ENCODE results near the gene ADGRF1.

The ADGRF1 gene

DNA sequence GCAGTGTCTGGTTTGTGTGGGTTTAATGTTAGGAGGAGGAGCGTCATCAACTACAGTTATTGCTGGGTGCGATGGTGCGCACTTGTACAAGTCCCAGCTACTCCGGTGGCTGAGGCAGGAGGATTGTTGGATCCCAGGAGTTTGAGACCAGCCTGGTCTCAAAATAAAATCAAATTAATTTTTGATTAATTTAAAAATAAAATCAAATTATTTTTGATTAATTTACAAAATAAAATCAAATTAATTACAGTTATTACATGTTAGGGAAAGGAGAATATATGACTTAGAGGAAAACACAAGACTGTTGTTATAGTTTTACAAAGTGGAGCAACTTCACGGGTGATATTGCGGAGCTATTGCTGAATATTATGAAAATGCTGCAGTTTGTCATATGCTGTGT lies 85.7 kb downstream of the ADGRF1 start:
- no peak overlapping the region for H3K9ac ChIP-seq (ENCODE audit: low read length in 2 of 2)
- H3K27me3 ChIP-seq (ENCODE audit: control insufficient read depth in 1 of 2, insufficient read depth in 2 of 2, low read length in 2 of 2): peaks cover 0 to 2% of the 10 kb centered on the region in 2 donors
- H3K9me3 ChIP-seq (ENCODE audit: control insufficient read depth in 2 of 2, low read length in 2 of 2): no peaks in the 10 kb centered on the region
- H3K36me3 ChIP-seq (ENCODE audit: control insufficient read depth in 2 of 2, insufficient read depth in 2 of 2, low read length in 2 of 2): no peaks in the 10 kb centered on the region
- no peak overlapping the region for H3K4me3 ChIP-seq (ENCODE audit: low read length in 2 of 2)
- H3K27ac ChIP-seq (ENCODE audit: low read length): no peak overlapping the region
- H3K4me1 ChIP-seq (ENCODE audit: control insufficient read depth, insufficient read depth, low read length): no peaks in the 10 kb centered on the region

DNA sequence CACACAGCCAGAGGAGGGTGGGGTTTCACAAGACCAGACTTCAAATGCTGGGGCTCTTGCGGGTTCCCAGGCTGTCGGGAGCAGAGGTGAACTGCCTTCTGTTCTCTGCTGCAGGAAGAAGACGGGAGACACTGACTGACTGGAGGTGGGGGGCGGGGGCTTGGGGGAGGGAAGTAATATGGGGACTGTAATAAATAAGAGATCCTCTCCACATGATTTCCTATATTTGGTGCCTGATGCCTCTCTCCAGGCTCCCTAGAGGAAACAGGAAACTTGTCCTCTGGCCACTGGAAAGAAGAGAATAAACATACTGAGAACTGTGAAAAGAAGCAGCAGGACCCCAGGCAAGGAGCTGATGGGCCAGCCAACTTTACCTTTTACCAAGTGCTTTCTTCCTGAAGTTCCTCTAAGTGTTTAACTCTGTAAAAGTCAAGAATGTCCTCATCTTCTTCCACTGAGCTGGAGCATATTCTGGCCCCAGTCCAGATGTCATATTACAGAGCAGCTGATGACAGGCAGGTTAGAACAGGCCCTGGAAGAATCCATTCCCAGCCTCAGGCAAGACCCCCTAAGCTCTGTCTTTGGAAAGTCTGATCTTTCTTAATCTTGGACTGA lies 87.2 kb downstream of the ADGRF1 start:
- no peaks in the 10 kb centered on the region for H3K36me3 ChIP-seq (ENCODE audit: control insufficient read depth in 2 of 2, insufficient read depth in 2 of 2, low read length in 2 of 2)
- H3K4me1 ChIP-seq (ENCODE audit: control insufficient read depth, insufficient read depth, low read length): no peaks in the 10 kb centered on the region
- H3K27ac ChIP-seq (ENCODE audit: low read length): no peak overlapping the region
- H3K9me3 ChIP-seq (ENCODE audit: control insufficient read depth in 2 of 2, low read length in 2 of 2): no peaks in the 10 kb centered on the region
- H3K4me3 ChIP-seq (ENCODE audit: low read length in 2 of 2): no peak overlapping the region
- no peak overlapping the region for H3K9ac ChIP-seq (ENCODE audit: low read length in 2 of 2)
- H3K27me3 ChIP-seq (ENCODE audit: control insufficient read depth in 1 of 2, insufficient read depth in 2 of 2, low read length in 2 of 2): peaks cover 0 to 2% of the 10 kb centered on the region in 2 donors

DNA sequence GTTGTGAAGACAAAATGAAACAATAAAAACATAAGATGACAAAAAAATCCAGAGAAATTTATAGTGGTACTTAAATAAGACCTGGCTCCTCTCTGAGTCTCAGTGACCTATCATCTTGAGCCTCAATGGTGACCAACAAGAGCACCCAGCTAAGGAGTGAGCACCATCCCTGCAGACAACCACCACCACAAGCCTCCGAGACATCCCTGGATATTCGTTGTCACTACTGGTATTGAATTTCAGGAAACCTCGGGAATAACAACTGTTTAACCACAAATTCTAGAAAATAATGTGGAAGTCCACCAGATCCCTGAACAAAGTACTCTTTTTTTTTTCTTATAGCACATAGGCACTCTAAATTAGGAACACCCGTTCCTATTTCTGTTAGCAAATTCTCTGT lies 88.2 kb downstream of the ADGRF1 start:
- H3K9ac ChIP-seq (ENCODE audit: low read length in 2 of 2): no peak overlapping the region
- H3K27ac ChIP-seq (ENCODE audit: low read length): no peak overlapping the region
- H3K9me3 ChIP-seq (ENCODE audit: control insufficient read depth in 2 of 2, low read length in 2 of 2): no peaks in the 10 kb centered on the region
- H3K36me3 ChIP-seq (ENCODE audit: control insufficient read depth in 2 of 2, insufficient read depth in 2 of 2, low read length in 2 of 2): no peaks in the 10 kb centered on the region
- H3K4me1 ChIP-seq (ENCODE audit: control insufficient read depth, insufficient read depth, low read length): no peaks in the 10 kb centered on the region
- H3K27me3 ChIP-seq (ENCODE audit: control insufficient read depth in 1 of 2, insufficient read depth in 2 of 2, low read length in 2 of 2): peaks cover 0 to 2% of the 10 kb centered on the region in 2 donors
- H3K4me3 ChIP-seq (ENCODE audit: low read length in 2 of 2): no peak overlapping the region

DNA sequence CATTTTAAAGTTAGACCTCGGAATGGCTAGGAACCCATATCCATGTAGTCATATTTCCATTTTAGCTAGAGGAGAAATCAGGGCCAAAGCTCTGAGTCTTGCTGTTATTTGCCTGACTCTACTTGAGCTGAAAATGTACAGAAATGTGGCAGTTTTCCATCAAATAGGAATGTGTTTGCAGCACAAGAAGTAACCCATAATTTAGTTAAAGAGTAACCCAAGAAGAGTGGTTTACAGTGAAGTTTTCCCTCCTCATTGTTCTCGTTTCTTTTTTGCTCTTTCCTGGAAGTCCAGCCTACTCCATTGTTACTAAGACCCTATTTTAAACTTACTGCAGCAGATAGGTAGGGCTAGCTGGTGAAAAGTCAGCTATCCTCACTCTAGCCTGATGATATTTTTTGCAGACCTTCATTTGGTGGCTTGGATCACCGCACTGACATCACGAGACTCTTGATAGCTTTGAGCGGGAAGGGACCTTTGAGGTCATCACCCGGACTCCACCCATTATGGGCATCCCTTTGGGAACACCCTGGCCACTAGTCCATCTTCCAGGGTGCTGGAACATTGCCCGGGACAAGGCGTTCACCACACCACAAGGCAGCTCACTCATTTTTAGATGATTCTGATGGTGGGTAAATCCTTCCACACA lies 92.4 kb downstream of the ADGRF1 start:
- no peak overlapping the region for H3K4me3 ChIP-seq (ENCODE audit: low read length in 2 of 2)
- no peak overlapping the region for H3K9ac ChIP-seq (ENCODE audit: low read length in 2 of 2)
- H3K36me3 ChIP-seq (ENCODE audit: control insufficient read depth in 2 of 2, insufficient read depth in 2 of 2, low read length in 2 of 2): no peaks in the 10 kb centered on the region
- H3K4me1 ChIP-seq (ENCODE audit: control insufficient read depth, insufficient read depth, low read length): no peaks in the 10 kb centered on the region
- no peak overlapping the region for H3K27ac ChIP-seq (ENCODE audit: low read length)
- H3K27me3 ChIP-seq (ENCODE audit: control insufficient read depth in 1 of 2, insufficient read depth in 2 of 2, low read length in 2 of 2): no peaks in the 10 kb centered on the region
- no peaks in the 10 kb centered on the region for H3K9me3 ChIP-seq (ENCODE audit: control insufficient read depth in 2 of 2, low read length in 2 of 2)

DNA sequence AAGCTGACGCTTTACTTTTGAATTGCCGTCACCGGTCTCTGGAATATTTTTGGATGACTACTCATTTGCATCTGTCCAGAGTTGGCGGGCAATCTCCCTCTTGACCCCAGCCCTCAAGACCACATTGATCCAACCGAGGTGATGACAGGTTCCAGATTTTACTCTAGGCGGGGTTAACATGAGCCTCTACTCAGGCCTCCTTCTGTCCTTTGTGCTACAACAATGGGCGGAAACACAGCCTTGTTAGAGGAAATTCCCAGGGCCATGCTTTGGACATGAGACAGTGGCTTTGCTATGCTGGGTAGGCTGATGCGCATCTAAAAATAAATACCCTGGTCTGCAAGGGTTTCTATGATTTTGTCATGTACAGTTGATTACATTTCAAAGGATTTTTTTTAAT lies 93.4 kb downstream of the ADGRF1 start:
- H3K27me3 ChIP-seq (ENCODE audit: control insufficient read depth in 1 of 2, insufficient read depth in 2 of 2, low read length in 2 of 2): no peaks in the 10 kb centered on the region
- H3K4me1 ChIP-seq (ENCODE audit: control insufficient read depth, insufficient read depth, low read length): no peaks in the 10 kb centered on the region
- H3K9me3 ChIP-seq (ENCODE audit: control insufficient read depth in 2 of 2, low read length in 2 of 2): no peaks in the 10 kb centered on the region
- H3K27ac ChIP-seq (ENCODE audit: low read length): no peak overlapping the region
- H3K9ac ChIP-seq (ENCODE audit: low read length in 2 of 2): no peak overlapping the region
- H3K36me3 ChIP-seq (ENCODE audit: control insufficient read depth in 2 of 2, insufficient read depth in 2 of 2, low read length in 2 of 2): no peaks in the 10 kb centered on the region
- H3K4me3 ChIP-seq (ENCODE audit: low read length in 2 of 2): no peak overlapping the region

All from stomach smooth muscle (tissue), 2 donors.